H1 (cell line): ENCODE results near the gene FBXO30. TPM values are rescaled to one million over a fixed set of nuclear protein-coding genes. Genes with fewer than 3 reads are reported as not detected.

ENCODE experiments used
- CEBPB ChIP-seq: IDR thresholded peaks from 2 replicates; pipeline ENCODE4 v1.6.1; 2012; ENCODE audit warnings: low read depth, low read length
- CHD7 ChIP-seq: fragments of 300-600 bp; sonication (generic); IDR thresholded peaks from 2 replicates; pipeline ENCODE4 v1.7.1; 2012; ENCODE audit warnings: low read length, moderate library complexity, mild to moderate bottlenecking, inconsistent platforms; ENCODE audit not compliant: insufficient replicate concordance
- E2F6 ChIP-seq: IDR thresholded peaks from 2 replicates; pipeline ENCODE4 v1.6.1; 2012; ENCODE audit warnings: inconsistent platforms
- JUN ChIP-seq: IDR thresholded peaks from 2 replicates; pipeline ENCODE4 v1.6.1; 2011; ENCODE audit warnings: low read depth, mild to moderate bottlenecking, improper control_type of control experiment, low read length
- KDM4A ChIP-seq: IDR thresholded peaks from one replicate; pipeline ENCODE4 v1.7.1; 2012; ENCODE audit warnings: low read depth, mild to moderate bottlenecking, moderate library complexity, low read length, inconsistent platforms; ENCODE audit not compliant: severe bottlenecking
- MAFK ChIP-seq: IDR thresholded peaks from 2 replicates; pipeline ENCODE4 v1.6.1; 2012; ENCODE audit warnings: low read depth, mild to moderate bottlenecking, improper control_type of control experiment, low read length
- POLR2A ChIP-seq, 2 experiments: IDR thresholded peaks; 1 replicate in 1 of 2; 2 replicates in 1 of 2; pipeline ENCODE4 v1.6.1; 2011; ENCODE audit warnings: low read depth in 2 of 2, low read length in 2 of 2, mild to moderate bottlenecking in 2 of 2; ENCODE audit errors: control extremely low read depth in 1 of 2
- SIN3A ChIP-seq, 2 experiments: IDR thresholded peaks in 1 of 2; conservative IDR thresholded peaks in 1 of 2; 2 replicates each; pipeline ENCODE4 v1.6.1; 2011 to 2012; ENCODE audit warnings: low read length in 2 of 2, improper control_type of control experiment in 1 of 2, low read depth in 1 of 2, mild to moderate bottlenecking in 1 of 2
- USF2 ChIP-seq: IDR thresholded peaks from 2 replicates; pipeline ENCODE4 v1.6.1; 2011; ENCODE audit warnings: low read length, improper control_type of control experiment
- polyA plus RNA-seq, 7 experiments: library from polyadenylated mRNA; depleted of rRNA in 3 of 7; stranded (reverse) in 5 of 7; unstranded in 2 of 7; fragments of >200 nt in 5 of 7; fragments of 200-250 nt in 2 of 7; gene quantifications; 1 replicate in 5 of 7; 2 replicates in 1 of 7; 4 replicates in 1 of 7; pipeline versions ENCODE4 v1.2.1 to v1.2.3, GENCODE V29; 2011 to 2013; ENCODE audit warnings: missing spikeins in 2 of 7, mixed read lengths in 2 of 7
- total RNA-seq: library from RNA; stranded (reverse); fragmentation: NEBNext Ultra II Directional; extraction: Animal tissue kit (Norgen Biotek cat#: 25700); gene quantifications from 2 replicates; pipeline ENCODE4 v1.2.1, GENCODE V29; 2021

The FBXO30 gene
- total and polyA plus RNA-seq, 2 of the 8 experiments (the other 6 are each of a cell fraction or from before 2014, with no cell fraction given) = 3.9 to 18.3 TPM

GRCh38 chr6:145863988-145864616 lies 49.5 kb upstream of the FBXO30 start (continued):
- TF ChIP-seq CHD7 (no peak), MAFK (no peak), E2F6 (no peak), JUN (no peak), USF2 (no peak), KDM4A (no peak), SIN3A (conservative IDR thresholded peaks at IDR 0.05 in 1 of 2, IDR thresholded peaks at IDR 0.05 in 1 of 2; ENCODE audit: low read depth in 1 of 2, low read length in 2 of 2) (no peak), CEBPB (no peak), POLR2A (IDR thresholded peaks at IDR 0.05; ENCODE audit: control extremely low read depth in 1 of 2, low read depth in 2 of 2, low read length in 2 of 2) (no peak)
